ENCODE results near the gene POLRMT. TPM values are rescaled to one million over a fixed set of nuclear protein-coding genes. Genes with fewer than 3 reads are reported as not detected.
"Not testable (repeated sequence)": the region's sequence is repeated elsewhere in the genome, so short reads cannot be mapped to it uniquely, and the experiment has no call there.

The POLRMT gene
- total RNA-seq, 1 donor from 2014 or later, result 29.0 TPM

- Histone ChIP-seq H3K4me3 (ENCODE audit: low read depth, low read length) (peak overlapping the region; percentile 53), H3K36me3 (ENCODE audit: control insufficient read depth, insufficient read depth, low read length) (peaks cover 1% of the 10 kb centered on the region), H3K27me3 (ENCODE audit: control insufficient read depth, insufficient read depth, low read length) (no peaks in the 10 kb centered on the region)
- FAIRE-seq, result no peak
- TF ChIP-seq CTCF (IDR thresholded peaks at IDR 0.05; ENCODE audit: insufficient read depth, low read length, severe bottlenecking), result no peak
- no peak for DNase-seq (ENCODE audit: low read depth)
Measured at GRCh38 chr19:633786-634639, 676 bp upstream of the POLRMT start.

DNA sequence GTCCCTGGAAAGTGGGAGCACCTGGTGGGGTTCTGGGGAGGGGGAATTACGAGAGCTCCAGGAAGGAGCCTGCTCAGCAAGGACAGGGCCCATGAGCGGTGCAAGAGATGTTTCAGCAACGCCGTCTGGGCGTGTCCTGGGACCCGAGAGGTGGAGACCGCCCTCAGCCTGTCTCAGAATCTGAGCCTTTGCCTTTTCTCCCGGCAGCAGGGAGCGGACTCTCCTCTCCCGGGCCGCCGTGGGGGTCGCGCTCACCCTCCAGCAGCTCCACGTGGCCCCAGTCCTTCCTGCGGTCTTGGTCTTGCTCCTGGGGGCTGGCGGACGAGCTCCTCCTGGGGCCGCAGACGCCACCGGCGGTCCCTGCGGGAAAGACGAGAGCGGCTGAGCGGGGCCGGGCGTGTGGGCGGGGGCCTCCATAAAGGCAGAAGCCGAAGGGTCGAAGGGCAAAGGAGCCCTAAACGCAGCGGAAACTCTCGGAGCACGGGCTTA is 714 bp downstream of the POLRMT start:
- no peak for TF ChIP-seq CTCF (IDR thresholded peaks at IDR 0.05; ENCODE audit: insufficient read depth, low read length, severe bottlenecking)
- DNase-seq (ENCODE audit: low read depth) (peak; percentile 24), FAIRE-seq (no peak)
- Histone ChIP-seq H3K27me3 (ENCODE audit: control insufficient read depth, insufficient read depth, low read length) (no peaks in the 10 kb centered on the region), H3K4me3 (ENCODE audit: low read depth, low read length) (peak overlapping the region; percentile 53), H3K36me3 (ENCODE audit: control insufficient read depth, insufficient read depth, low read length) (peaks cover 1% of the 10 kb centered on the region)

- Histone ChIP-seq H3K36me3 (ENCODE audit: control insufficient read depth, insufficient read depth, low read length) (peaks cover 1% of the 10 kb centered on the region), H3K27me3 (ENCODE audit: control insufficient read depth, insufficient read depth, low read length) (no peaks in the 10 kb centered on the region)
- no peak for FAIRE-seq
Measured at GRCh38 chr19:629961-630714, 3.2 kb downstream of the POLRMT start.

DNA sequence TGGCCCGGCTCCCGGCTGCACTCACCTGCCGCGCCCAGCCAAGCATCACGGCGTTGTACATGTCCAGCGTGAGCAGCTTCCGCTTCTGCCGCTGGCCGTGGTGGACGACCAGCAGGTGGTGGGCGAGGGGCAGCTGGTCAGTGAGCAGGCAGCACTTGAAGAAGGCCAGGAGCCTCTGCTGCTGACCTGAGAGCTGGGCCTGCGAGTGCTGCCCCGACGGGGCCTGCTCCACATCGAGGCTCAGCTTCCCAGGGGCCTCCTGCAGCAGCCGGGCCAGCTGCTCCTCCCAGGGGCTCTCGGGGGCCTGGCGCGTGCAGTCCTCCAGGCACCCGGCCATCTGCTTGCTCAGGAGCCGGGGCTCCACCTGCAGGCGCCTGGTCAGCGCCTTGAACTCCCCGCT is 3.8 kb downstream of the POLRMT start:
- peak; percentile 52 for FAIRE-seq
- not testable (repeated sequence) for DNase-seq (ENCODE audit: low read depth); H3K27me3 ChIP-seq (ENCODE audit: control insufficient read depth, insufficient read depth, low read length); H3K4me3 ChIP-seq (ENCODE audit: low read depth, low read length); H3K36me3 ChIP-seq (ENCODE audit: control insufficient read depth, insufficient read depth, low read length)

More at GRCh38 chr19:629961-630714, 3.2 kb downstream of the POLRMT start:
- DNase-seq (ENCODE audit: low read depth), result no peak
- no peak for TF ChIP-seq CTCF (IDR thresholded peaks at IDR 0.05; ENCODE audit: insufficient read depth, low read length, severe bottlenecking)
- H3K4me3 ChIP-seq (ENCODE audit: low read depth, low read length), result no peak overlapping the region

DNA sequence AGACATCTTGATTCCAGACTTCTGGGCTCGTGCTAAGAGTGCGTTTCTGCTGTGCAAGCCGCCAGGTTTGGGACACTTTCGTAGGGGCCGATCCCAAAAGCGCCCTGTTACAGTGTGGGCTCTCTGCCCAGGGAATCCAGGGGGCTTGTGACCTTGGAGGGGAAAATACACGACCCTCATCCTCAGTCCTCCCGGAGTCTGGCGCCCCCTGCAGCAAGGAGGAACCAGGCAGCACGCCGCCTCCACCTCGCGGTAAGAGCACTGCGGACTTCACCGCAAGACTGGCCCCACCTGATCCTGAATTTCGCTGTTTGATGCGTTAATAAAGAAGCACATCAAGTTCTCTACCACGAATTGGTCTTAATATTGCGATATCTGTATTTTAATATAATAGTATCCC is 5.2 kb downstream of the POLRMT start:
- DNase-seq (ENCODE audit: low read depth) (no peak), FAIRE-seq (no peak)
- Histone ChIP-seq H3K4me3 (ENCODE audit: low read depth, low read length) (no peak overlapping the region), H3K36me3 (ENCODE audit: control insufficient read depth, insufficient read depth, low read length) (peaks cover 5% of the 10 kb centered on the region), H3K27me3 (ENCODE audit: control insufficient read depth, insufficient read depth, low read length) (no peaks in the 10 kb centered on the region)
- peak; percentile 10 for TF ChIP-seq CTCF (IDR thresholded peaks at IDR 0.05; ENCODE audit: insufficient read depth, low read length, severe bottlenecking)

- not testable (repeated sequence) for H3K4me3 ChIP-seq (ENCODE audit: low read depth, low read length); FAIRE-seq; H3K27me3 ChIP-seq (ENCODE audit: control insufficient read depth, insufficient read depth, low read length)
- H3K36me3 ChIP-seq (ENCODE audit: control insufficient read depth, insufficient read depth, low read length), result peaks cover 10% of the 10 kb centered on the region
- peak; percentile 32 for DNase-seq (ENCODE audit: low read depth)
Measured at GRCh38 chr19:626566-626965, 6.8 kb downstream of the POLRMT start.
